Activated CD8-positive, alpha-beta memory T cell treated with anti-CD3 and anti-CD28 coated beads, Interleukin-2, amount 50 U/mL, for 24 hours (primary cell): ENCODE data around the gene PANX1.

Experiments
- DNase-seq: peaks from one replicate; pipeline ENCODE4 v3.0.0-alpha.2; 2020; ENCODE audit errors: extremely low read depth

The PANX1 gene

GRCh38 chr11:94129512-94130297, 1.1 kb downstream of the PANX1 start:
- no peak for DNase-seq

GRCh38 chr11:94130298-94131046, 1.8 kb downstream of the PANX1 start:
- no peak for DNase-seq

- no peak for DNase-seq
These were observed 2.5 kb downstream of the PANX1 start for GRCh38 chr11:94131047-94131717.

GRCh38 chr11:94131718-94132115, 3.1 kb downstream of the PANX1 start:
- DNase-seq: no peak

GRCh38 chr11:94132152-94132558, 3.5 kb downstream of the PANX1 start:
- no peak for DNase-seq

GRCh38 chr11:94132823-94133408, 4.3 kb downstream of the PANX1 start:
- no peak for DNase-seq

GRCh38 chr11:94133752-94134151, 5.1 kb downstream of the PANX1 start:
- DNase-seq: no peak

- no peak for DNase-seq
These were observed 6.2 kb downstream of the PANX1 start for GRCh38 chr11:94134651-94135512.

GRCh38 chr11:94139416-94139815, 10.8 kb downstream of the PANX1 start:
- no peak for DNase-seq

GRCh38 chr11:94140154-94140655, 11.6 kb downstream of the PANX1 start:
- DNase-seq: no peak

- DNase-seq: no peak
These were observed 13.1 kb downstream of the PANX1 start for GRCh38 chr11:94141511-94142307.

- no peak for DNase-seq
These were observed 14.0 kb downstream of the PANX1 start for GRCh38 chr11:94142308-94143281.

- DNase-seq: no peak
These were observed 15.6 kb downstream of the PANX1 start for GRCh38 chr11:94144216-94144615.

- DNase-seq: no peak
These were observed 16.0 kb downstream of the PANX1 start for GRCh38 chr11:94144664-94145063.

- no peak for DNase-seq
These were observed 16.8 kb downstream of the PANX1 start for GRCh38 chr11:94145431-94145830.

- DNase-seq: no peak
These were observed 17.3 kb downstream of the PANX1 start for GRCh38 chr11:94145916-94146315.

- no peak for DNase-seq
These were observed 18.8 kb downstream of the PANX1 start for GRCh38 chr11:94147433-94147845.

- no peak for DNase-seq
These were observed 19.5 kb downstream of the PANX1 start for GRCh38 chr11:94148189-94148588.

- DNase-seq: no peak
These were observed 20.9 kb downstream of the PANX1 start for GRCh38 chr11:94149431-94150017.
